K562 treated with DMSO at 1 percent for 4 hours (cell line): Measurements from ENCODE around the gene YWHAG. TPM values are rescaled to one million over a fixed set of nuclear protein-coding genes. Genes with fewer than 3 reads are reported as not detected.

Experiments used
- total RNA-seq: library from RNA; unstranded; fragments of 300-600 nt; gene quantifications from 2 replicates; pipeline ENCODE4 v1.2.3, GENCODE V29; 2022; ENCODE audit not compliant: insufficient read depth

The YWHAG gene
- 107 and 120 TPM in 2 replicates for total RNA-seq

DNA sequence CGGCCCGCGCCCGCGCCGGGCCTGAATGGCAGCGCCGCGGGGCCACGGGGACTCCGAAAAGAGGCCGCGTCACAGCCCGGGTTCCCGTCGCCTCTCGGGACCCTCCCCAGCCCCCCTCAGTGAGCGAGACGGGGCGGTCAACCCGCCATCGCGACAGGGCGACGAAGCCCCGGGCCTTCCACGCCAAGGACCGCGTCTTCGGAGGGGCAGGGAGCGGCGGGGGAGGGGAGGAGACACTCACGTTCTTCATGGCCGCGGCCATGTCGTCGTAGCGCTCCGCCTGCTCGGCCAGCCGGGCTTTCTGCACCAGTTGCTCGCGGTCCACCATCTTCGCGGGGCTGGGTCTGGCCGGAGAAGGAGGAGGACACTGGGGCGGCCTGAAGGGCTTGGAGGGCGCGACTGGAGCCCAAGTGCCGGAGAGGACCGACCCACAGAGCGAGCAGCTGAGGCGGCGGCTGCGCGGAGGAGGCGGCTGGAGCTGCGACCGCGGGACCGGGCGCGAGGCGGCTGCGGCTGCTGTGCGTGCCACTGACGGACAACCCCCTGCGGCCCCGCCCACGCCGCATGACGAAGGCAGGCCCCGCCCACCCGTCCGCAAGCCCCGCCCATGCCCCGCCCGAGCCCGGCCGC is at the start of gene YWHAG:
YWHAG (minus strand) TSS at position 511 of the 630 bp plus-strand sequence; CDS start at position 328, 183 bp downstream.

DNA sequence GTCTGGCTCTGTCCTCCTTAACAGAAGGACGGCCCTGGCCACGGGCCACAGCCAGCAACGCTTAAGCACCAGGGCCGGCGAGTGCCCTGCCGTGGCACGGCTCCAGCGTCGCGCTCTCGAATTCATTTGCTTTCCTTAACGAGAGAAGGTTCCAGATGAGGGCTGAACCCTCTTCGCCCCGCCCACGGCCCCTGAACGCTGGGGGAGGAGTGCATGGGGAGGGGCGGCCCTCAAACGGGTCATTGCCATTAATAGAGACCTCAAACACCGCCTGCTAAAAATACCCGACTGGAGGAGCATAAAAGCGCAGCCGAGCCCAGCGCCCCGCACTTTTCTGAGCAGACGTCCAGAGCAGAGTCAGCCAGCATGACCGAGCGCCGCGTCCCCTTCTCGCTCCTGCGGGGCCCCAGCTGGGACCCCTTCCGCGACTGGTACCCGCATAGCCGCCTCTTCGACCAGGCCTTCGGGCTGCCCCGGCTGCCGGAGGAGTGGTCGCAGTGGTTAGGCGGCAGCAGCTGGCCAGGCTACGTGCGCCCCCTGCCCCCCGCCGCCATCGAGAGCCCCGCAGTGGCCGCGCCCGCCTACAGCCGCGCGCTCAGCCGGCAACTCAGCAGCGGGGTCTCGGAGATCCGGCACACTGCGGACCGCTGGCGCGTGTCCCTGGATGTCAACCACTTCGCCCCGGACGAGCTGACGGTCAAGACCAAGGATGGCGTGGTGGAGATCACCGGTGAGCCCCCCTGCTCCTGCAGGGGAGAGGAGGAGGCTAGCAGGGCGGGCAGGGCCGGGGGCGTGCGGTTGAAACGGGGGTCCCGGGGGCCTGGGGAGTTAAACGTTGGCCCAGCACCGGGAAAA is 56.2 kb downstream of the YWHAG start, which contains the start of gene HSPB1:
HSPB1 (plus strand) TSS at position 327 of the 855 bp plus-strand sequence; CDS start at position 367, 40 bp downstream.

Other genes with a start within 250 kb of the YWHAG start
- 0.57 TPM in 1 of 2 replicates, not detected in the other for gene SRRM3, start 157.1 kb downstream of the YWHAG start, total RNA-seq
- 697 and 917 TPM in 2 replicates for gene HSPB1, start 56.3 kb downstream of the YWHAG start, total RNA-seq
- gene SSC4D, start 50.7 kb upstream of the YWHAG start, total RNA-seq: 12.0 and 14.2 TPM in 2 replicates
- gene ZP3, start 66.0 kb upstream of the YWHAG start, total RNA-seq: 9.3 and 16.4 TPM in 2 replicates
- 41.0 and 57.3 TPM in 2 replicates for gene DTX2, start 102.7 kb upstream of the YWHAG start, total RNA-seq
- gene UPK3B, start 151.6 kb upstream of the YWHAG start, total RNA-seq: not detected in 2 replicates
- gene SPDYE16, start 184.3 kb upstream of the YWHAG start, total RNA-seq: not detected in 2 replicates